Measurements from ENCODE around the gene RGS12. TPM values are rescaled to one million over a fixed set of nuclear protein-coding genes. Genes with fewer than 3 reads are reported as not detected.

Gene RGS12
- total RNA-seq, 1 experiment from 2014 or later, result 13.6 TPM

GRCh38 chr4:3280466-3280865 lies 12.4 kb upstream of the RGS12 start:
- DNase-seq (ENCODE audit: low spot score), result no peak

GRCh38 chr4:3283483-3283882 lies 9.3 kb upstream of the RGS12 start:
- DNase-seq (ENCODE audit: low spot score), result no peak

GRCh38 chr4:3283916-3284315 lies 8.9 kb upstream of the RGS12 start:
- no peak for DNase-seq (ENCODE audit: low spot score)

- DNase-seq (ENCODE audit: low spot score), result no peak
These were observed 7.9 kb upstream of the RGS12 start for GRCh38 chr4:3284734-3285557.

- DNase-seq (ENCODE audit: low spot score), result peak; percentile 87
These were observed 7.1 kb upstream of the RGS12 start for GRCh38 chr4:3285558-3286334.

- DNase-seq (ENCODE audit: low spot score), result no peak
These were observed 6.3 kb upstream of the RGS12 start for GRCh38 chr4:3286335-3287175.

GRCh38 chr4:3287271-3287971 lies 5.4 kb upstream of the RGS12 start:
- no peak for DNase-seq (ENCODE audit: low spot score)

- no peak for DNase-seq (ENCODE audit: low spot score)
These were observed 4.8 kb upstream of the RGS12 start for GRCh38 chr4:3287972-3288570.

GRCh38 chr4:3288571-3289094 lies 4.2 kb upstream of the RGS12 start:
- no peak for DNase-seq (ENCODE audit: low spot score)

GRCh38 chr4:3290476-3290875 lies 2.3 kb upstream of the RGS12 start:
- no peak for DNase-seq (ENCODE audit: low spot score)

GRCh38 chr4:3290889-3291321 lies 1.9 kb upstream of the RGS12 start:
- DNase-seq (ENCODE audit: low spot score), result no peak

- DNase-seq (ENCODE audit: low spot score), result peak; percentile 18
These were observed 1.3 kb upstream of the RGS12 start for GRCh38 chr4:3291411-3291968.

GRCh38 chr4:3291969-3292570 lies 751 bp upstream of the RGS12 start:
- DNase-seq (ENCODE audit: low spot score), result peak; percentile 49

- DNase-seq (ENCODE audit: low spot score), result peak; percentile 9
These were observed 875 bp downstream of the RGS12 start for GRCh38 chr4:3293401-3294391.

GRCh38 chr4:3294401-3295241 lies 1.8 kb downstream of the RGS12 start:
- DNase-seq (ENCODE audit: low spot score), result peak; percentile 3

GRCh38 chr4:3295837-3296624 lies 3.2 kb downstream of the RGS12 start:
- peak; percentile 2 for DNase-seq (ENCODE audit: low spot score)

- no peak for DNase-seq (ENCODE audit: low spot score)
These were observed 3.8 kb downstream of the RGS12 start for GRCh38 chr4:3296651-3297050.
